Hypothalamus (tissue), 51 donors: ENCODE data around the gene DLGAP4.

Experiments
- DNase-seq, 51 donors: peaks; one replicate each; lab custom pipeline; 2025; lab: John Stamatoyannopoulos, UW

Gene DLGAP4

GRCh38 chr20:36306553-36307411 is 643 bp downstream of the DLGAP4 start:
- DNase-seq = no peak

- peak in 7 of 51 donors; percentile 11 to 56 (median 25) for DNase-seq
These were observed 1.5 kb downstream of the DLGAP4 start for GRCh38 chr20:36307412-36308325.

GRCh38 chr20:36308353-36308752 is 2.2 kb downstream of the DLGAP4 start:
- peak in 2 of 51 donors; percentile 9 to 27 for DNase-seq

GRCh38 chr20:36308986-36309385 is 2.8 kb downstream of the DLGAP4 start:
- DNase-seq = no peak

GRCh38 chr20:36309643-36310042 is 3.5 kb downstream of the DLGAP4 start:
- DNase-seq = no peak

- DNase-seq = peak in 2 of 51 donors; percentile 9 to 20
These were observed 4.3 kb downstream of the DLGAP4 start for GRCh38 chr20:36310215-36310981.

GRCh38 chr20:36311141-36311853 is 5.2 kb downstream of the DLGAP4 start:
- DNase-seq = peak in 3 of 51 donors; percentile 20 to 40 (median 39)

GRCh38 chr20:36311854-36312723 is 6.0 kb downstream of the DLGAP4 start:
- DNase-seq = no peak

- DNase-seq = peak in 2 of 51 donors; percentile 13 to 17
These were observed 6.7 kb downstream of the DLGAP4 start for GRCh38 chr20:36312724-36313441.

- no peak for DNase-seq
These were observed 7.3 kb downstream of the DLGAP4 start for GRCh38 chr20:36313476-36313875.

GRCh38 chr20:36313926-36314325 is 7.8 kb downstream of the DLGAP4 start:
- no peak for DNase-seq

GRCh38 chr20:36314734-36315544 is 8.8 kb downstream of the DLGAP4 start:
- no peak for DNase-seq

- no peak for DNase-seq
These were observed 9.6 kb downstream of the DLGAP4 start for GRCh38 chr20:36315545-36316351.

- DNase-seq = no peak
These were observed 11.5 kb downstream of the DLGAP4 start for GRCh38 chr20:36317675-36318074.

- DNase-seq = no peak
These were observed 12.0 kb downstream of the DLGAP4 start for GRCh38 chr20:36318166-36318565.
